ENCODE measurements around the gene SNAPC3.

DNA sequence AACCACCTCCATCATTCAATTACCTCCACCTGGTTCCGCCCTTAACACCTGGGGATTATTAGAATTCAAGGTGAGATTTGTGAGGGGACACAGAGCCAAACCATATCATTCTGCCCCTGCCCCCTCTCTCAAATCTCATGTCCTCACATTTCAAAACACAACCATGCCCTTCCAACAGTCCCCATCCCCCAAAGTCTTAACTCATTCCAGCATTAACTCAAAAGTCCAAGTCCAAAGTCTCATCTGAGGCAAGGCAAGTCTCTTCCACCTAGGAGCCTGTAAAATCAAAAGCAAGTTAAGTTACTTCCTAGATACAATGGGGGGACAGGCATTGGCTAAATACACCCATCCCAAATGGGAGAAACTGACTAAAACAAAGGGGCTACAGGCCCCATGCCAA is 69.3 kb downstream of the SNAPC3 start:
- TF ChIP-seq CTCF (IDR thresholded peaks at IDR 0.05; ENCODE audit: low read length) (no peak), EZH2 (IDR thresholded peaks at IDR 0.05; ENCODE audit: borderline replicate concordance, low read length) (no peak)

Data from OCI-LY1 (cell line).